HG03575 (cell line): ENCODE results near the gene MUC5AC.
"Not testable (repeated sequence)": the region's sequence is repeated elsewhere in the genome, so short reads cannot be mapped to it uniquely, and the experiment has no call there.

Experiments
- ATAC-seq: cut with Tn5 transposase; IDR thresholded peaks from one replicate; pipeline ENCODE4 v1.9.1; 2021; ENCODE audit not compliant: unreplicated experiment, insufficient number of reproducible peaks, low FRiP score; ENCODE audit errors: extremely low read depth

MUC5AC gene

DNA sequence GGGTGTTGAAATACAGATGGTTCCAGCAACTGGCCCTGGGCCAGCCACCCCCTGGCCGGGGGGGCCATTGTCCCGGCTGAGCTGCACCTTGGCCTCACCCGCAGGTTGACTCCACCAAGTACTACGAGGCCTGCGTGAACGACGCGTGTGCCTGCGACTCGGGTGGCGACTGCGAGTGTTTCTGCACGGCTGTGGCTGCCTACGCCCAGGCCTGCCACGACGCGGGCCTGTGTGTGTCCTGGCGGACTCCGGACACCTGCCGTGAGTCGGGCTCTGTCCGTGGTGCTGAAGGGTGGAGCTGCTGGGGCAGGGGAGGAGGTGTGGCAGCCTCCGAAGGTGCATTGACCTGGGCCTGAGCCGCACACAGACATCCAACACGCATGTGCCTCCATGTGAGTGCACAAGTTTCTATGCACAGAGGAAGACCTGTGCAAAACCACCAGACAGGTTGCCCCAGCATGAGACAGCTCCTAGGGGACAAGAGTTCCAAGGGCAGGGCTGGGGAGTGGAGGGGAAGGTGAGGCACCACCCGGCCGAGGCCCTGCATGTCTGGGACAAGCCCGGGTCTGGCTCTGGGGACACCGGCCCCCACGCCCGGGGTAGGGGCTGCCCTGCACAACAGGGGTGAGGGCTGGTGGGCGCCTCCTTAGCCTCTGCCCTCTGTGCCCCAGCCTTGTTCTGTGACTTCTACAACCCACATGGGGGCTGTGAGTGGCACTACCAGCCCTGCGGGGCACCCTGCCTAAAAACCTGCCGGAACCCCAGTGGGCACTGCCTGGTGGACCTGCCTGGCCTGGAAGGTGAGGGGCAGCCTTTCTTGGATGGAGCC, 81.2 kb downstream of the MUC5AC start:
- no peak for ATAC-seq

DNA sequence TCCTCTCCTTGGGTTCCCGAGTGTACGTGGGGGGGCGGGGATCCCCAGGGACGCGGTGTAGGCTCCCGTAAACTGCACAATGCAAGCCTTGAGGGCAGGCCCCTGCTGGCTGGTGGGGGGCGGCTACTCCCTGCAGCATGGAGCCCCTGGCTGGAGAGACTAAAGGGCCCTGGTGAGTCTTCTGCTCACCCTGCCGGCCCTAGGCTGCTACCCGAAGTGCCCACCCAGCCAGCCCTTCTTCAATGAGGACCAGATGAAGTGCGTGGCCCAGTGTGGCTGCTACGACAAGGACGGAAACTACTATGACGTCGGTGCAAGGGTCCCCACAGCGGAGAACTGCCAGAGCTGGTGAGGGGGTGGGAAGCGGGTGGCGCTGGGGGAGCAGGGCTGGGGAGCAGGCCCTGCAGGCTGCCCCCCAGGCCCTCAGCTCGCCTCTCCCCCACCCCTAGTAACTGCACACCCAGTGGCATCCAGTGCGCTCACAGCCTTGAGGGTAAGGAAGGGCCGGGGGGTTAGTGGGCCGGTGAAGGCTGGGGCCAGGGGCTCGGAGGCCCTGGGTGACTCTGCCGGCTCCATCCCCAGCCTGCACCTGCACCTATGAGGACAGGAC, 81.9 kb downstream of the MUC5AC start:
- ATAC-seq, result no peak

DNA sequence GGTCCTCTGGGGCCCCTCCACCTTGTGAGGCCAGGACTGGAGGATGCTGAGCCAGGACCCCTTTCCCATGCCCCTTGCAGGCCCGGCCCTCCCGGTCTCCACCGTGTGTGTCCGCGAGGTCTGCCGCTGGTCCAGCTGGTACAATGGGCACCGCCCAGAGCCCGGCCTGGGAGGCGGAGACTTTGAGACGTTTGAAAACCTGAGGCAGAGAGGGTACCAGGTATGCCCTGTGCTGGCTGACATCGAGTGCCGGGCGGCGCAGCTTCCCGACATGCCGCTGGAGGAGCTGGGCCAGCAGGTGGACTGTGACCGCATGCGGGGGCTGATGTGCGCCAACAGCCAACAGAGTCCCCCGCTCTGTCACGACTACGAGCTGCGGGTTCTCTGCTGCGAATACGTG, 83.0 kb downstream of the MUC5AC start:
- ATAC-seq, result no peak

DNA sequence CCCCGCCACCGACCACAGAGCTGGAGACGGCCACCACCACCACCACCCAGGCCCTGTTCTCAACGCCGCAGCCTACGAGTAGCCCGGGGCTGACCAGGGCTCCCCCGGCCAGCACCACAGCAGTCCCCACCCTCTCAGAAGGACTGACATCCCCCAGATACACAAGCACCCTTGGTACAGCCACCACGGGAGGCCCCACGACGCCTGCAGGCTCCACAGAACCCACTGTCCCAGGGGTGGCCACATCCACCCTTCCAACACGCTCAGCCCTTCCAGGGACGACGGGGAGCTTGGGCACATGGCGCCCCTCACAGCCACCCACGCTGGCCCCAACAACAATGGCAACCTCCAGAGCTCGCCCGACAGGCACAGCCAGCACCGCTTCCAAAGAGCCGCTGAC, 84.0 kb downstream of the MUC5AC start:
- ATAC-seq, result no peak

DNA sequence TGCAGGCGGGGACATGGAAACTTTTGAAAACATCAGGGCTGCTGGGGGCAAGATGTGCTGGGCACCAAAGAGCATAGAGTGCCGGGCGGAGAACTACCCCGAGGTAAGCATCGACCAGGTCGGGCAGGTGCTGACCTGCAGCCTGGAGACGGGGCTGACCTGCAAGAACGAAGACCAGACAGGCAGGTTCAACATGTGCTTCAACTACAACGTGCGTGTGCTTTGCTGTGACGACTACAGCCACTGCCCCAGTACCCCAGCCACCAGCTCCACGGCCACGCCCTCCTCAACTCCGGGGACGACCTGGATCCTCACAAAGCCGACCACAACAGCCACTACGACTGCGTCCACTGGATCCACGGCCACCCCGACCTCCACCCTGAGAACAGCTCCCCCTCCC, 84.5 kb downstream of the MUC5AC start:
- no peak for ATAC-seq

DNA sequence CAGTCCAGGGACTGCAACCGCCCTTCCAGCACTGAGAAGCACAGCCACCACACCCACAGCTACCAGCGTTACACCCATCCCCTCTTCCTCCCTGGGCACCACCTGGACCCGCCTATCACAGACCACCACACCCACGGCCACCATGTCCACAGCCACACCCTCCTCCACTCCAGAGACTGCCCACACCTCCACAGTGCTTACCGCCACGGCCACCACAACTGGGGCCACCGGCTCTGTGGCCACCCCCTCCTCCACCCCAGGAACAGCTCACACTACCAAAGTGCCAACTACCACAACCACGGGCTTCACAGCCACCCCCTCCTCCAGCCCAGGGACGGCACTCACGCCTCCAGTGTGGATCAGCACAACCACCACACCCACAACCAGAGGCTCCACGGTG, 85.0 kb downstream of the MUC5AC start:
- ATAC-seq, result not testable (repeated sequence)

DNA sequence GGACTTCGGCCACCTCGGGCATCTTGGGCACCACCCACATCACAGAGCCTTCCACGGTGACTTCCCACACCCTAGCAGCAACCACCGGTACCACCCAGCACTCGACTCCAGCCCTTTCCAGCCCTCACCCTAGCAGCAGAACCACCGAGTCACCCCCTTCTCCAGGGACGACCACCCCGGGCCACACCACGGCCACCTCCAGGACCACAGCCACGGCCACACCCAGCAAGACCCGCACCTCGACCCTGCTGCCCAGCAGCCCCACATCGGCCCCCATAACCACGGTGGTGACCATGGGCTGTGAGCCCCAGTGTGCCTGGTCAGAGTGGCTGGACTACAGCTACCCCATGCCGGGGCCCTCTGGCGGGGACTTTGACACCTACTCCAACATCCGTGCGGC, 85.8 kb downstream of the MUC5AC start:
- ATAC-seq, result not testable (repeated sequence)

DNA sequence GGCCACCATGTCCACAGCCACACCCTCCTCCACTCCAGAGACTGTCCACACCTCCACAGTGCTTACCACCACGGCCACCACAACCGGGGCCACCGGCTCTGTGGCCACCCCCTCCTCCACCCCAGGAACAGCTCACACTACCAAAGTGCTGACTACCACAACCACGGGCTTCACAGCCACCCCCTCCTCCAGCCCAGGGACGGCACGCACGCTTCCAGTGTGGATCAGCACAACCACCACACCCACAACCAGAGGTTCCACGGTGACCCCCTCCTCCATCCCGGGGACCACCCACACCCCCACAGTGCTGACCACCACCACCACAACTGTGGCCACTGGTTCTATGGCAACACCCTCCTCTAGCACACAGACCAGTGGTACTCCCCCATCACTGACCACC, 86.8 kb downstream of the MUC5AC start:
- ATAC-seq, result not testable (repeated sequence)

DNA sequence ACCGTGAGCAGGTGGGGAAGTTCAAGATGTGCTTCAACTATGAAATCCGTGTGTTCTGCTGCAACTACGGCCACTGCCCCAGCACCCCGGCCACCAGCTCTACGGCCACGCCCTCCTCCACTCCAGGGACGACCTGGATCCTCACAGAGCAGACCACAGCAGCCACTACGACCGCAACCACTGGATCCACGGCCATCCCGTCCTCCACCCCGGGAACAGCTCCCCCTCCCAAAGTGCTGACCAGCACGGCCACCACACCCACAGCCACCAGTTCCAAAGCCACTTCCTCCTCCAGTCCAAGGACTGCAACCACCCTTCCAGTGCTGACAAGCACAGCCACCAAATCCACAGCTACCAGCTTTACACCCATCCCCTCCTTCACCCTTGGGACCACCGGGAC, 88.0 kb downstream of the MUC5AC start:
- not testable (repeated sequence) for ATAC-seq

DNA sequence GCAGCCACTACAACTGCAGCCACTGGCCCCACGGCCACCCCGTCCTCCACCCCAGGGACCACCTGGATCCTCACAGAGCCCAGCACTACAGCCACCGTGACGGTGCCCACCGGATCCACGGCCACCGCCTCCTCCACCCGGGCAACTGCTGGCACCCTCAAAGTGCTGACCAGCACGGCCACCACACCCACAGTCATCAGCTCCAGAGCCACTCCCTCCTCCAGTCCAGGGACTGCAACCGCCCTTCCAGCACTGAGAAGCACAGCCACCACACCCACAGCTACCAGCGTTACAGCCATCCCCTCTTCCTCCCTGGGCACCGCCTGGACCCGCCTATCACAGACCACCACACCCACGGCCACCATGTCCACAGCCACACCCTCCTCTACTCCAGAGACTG, 88.5 kb downstream of the MUC5AC start:
- ATAC-seq, result not testable (repeated sequence)

DNA sequence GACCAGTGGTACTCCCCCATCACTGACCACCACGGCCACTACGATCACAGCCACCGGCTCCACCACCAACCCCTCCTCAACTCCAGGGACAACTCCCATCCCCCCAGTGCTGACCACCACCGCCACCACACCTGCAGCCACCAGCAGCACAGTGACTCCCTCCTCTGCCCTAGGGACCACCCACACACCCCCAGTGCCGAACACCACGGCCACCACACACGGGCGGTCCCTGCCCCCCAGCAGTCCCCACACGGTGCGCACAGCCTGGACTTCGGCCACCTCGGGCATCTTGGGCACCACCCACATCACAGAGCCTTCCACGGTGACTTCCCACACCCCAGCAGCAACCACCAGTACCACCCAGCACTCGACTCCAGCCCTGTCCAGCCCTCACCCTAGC, 89.3 kb downstream of the MUC5AC start:
- not testable (repeated sequence) for ATAC-seq

DNA sequence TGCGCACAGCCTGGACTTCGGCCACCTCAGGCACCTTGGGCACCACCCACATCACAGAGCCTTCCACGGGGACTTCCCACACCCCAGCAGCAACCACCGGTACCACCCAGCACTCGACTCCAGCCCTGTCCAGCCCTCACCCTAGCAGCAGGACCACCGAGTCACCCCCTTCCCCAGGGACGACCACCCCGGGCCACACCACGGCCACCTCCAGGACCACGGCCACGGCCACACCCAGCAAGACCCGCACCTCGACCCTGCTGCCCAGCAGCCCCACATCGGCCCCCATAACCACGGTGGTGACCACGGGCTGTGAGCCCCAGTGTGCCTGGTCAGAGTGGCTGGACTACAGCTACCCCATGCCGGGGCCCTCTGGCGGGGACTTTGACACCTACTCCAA, 91.2 kb downstream of the MUC5AC start:
- not testable (repeated sequence) for ATAC-seq

DNA sequence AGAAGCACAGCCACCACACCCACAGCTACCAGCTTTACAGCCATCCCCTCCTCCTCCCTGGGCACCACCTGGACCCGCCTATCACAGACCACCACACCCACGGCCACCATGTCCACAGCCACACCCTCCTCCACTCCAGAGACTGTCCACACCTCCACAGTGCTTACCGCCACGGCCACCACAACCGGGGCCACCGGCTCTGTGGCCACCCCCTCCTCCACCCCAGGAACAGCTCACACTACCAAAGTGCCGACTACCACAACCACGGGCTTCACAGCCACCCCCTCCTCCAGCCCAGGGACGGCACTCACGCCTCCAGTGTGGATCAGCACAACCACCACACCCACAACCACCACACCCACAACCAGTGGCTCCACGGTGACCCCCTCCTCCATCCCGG, 92.7 kb downstream of the MUC5AC start:
- not testable (repeated sequence) for ATAC-seq
